Neural crest cell (in vitro differentiated cells): Measurements from ENCODE around the gene CERS5. TPM values are rescaled to one million over a fixed set of nuclear protein-coding genes. Genes with fewer than 3 reads are reported as not detected.

Experiments used
- DNase-seq: peaks from one replicate; pipeline ENCODE4 v3.0.0; 2021; ENCODE audit warnings: low read depth, mixed read lengths, low spot score
- H3K27ac Mint-ChIP-seq: one replicate; pipeline ENCODE4 v1.8.0; 2021; ENCODE audit warnings: mild to moderate bottlenecking, mixed read lengths; ENCODE audit not compliant: unreplicated experiment
- H3K27me3 Mint-ChIP-seq: 2 replicates; pipeline ENCODE4 v1.8.0; 2021; ENCODE audit warnings: low read depth, mild to moderate bottlenecking, mixed read lengths
- H3K36me3 Mint-ChIP-seq: 2 replicates; pipeline ENCODE4 v1.8.0; 2021; ENCODE audit warnings: low read depth, mild to moderate bottlenecking, mixed read lengths
- H3K4me1 Mint-ChIP-seq: 2 replicates; pipeline ENCODE4 v1.8.0; 2021; ENCODE audit warnings: mixed read lengths
- H3K4me3 Mint-ChIP-seq: one replicate; pipeline ENCODE4 v1.8.0; 2021; ENCODE audit warnings: mild to moderate bottlenecking, mixed read lengths
- H3K9me3 Mint-ChIP-seq: 2 replicates; pipeline ENCODE4 v1.8.0; 2021; ENCODE audit warnings: mixed read lengths
- CTCF ChIP-seq: fragments of 200-600 bp; sonication (generic); conservative IDR thresholded peaks from 2 replicates; pipeline ENCODE4 v1.5.0; 2021; ENCODE audit warnings: antibody characterized with exemption, mild to moderate bottlenecking
- total RNA-seq: library from RNA; stranded (reverse); gene quantifications from 2 replicates; pipeline ENCODE4 v1.2.1, GENCODE V29; 2021

CERS5 gene
- total RNA-seq, 1 donor from 2014 or later = 61.7 TPM

GRCh38 chr12:50182461-50182860, 15.3 kb upstream of the CERS5 start:
- no peaks in the 10 kb centered on the region for H3K9me3 Mint-ChIP-seq
- H3K4me3 Mint-ChIP-seq = no peak overlapping the region
- H3K36me3 Mint-ChIP-seq = peaks cover 3% of the 10 kb centered on the region
- DNase-seq = no peak
- H3K4me1 Mint-ChIP-seq = no peaks in the 10 kb centered on the region
- no peaks in the 10 kb centered on the region for H3K27me3 Mint-ChIP-seq
- no peak for TF ChIP-seq CTCF
- H3K27ac Mint-ChIP-seq = no peak overlapping the region

GRCh38 chr12:50181691-50182090, 14.5 kb upstream of the CERS5 start:
- Mint-ChIP-seq H3K4me3 (no peak overlapping the region), H3K27ac (no peak overlapping the region)

GRCh38 chr12:50175716-50176026, 8.5 kb upstream of the CERS5 start:
- no peaks in the 10 kb centered on the region for H3K9me3 Mint-ChIP-seq
- H3K27me3 Mint-ChIP-seq = no peaks in the 10 kb centered on the region
- no peak for DNase-seq
- peak; percentile 5 for TF ChIP-seq CTCF
- H3K36me3 Mint-ChIP-seq = no peaks in the 10 kb centered on the region
- H3K27ac Mint-ChIP-seq = no peak overlapping the region
- H3K4me1 Mint-ChIP-seq = no peaks in the 10 kb centered on the region
- H3K4me3 Mint-ChIP-seq = peak overlapping the region; percentile 20

More at GRCh38 chr12:50181691-50182090, 14.5 kb upstream of the CERS5 start:
- no peaks in the 10 kb centered on the region for H3K9me3 Mint-ChIP-seq
- no peaks in the 10 kb centered on the region for H3K4me1 Mint-ChIP-seq
- no peak for DNase-seq
- no peaks in the 10 kb centered on the region for H3K27me3 Mint-ChIP-seq
- H3K36me3 Mint-ChIP-seq = peaks cover 3% of the 10 kb centered on the region
- TF ChIP-seq CTCF = no peak

- Mint-ChIP-seq H3K27ac (no peak overlapping the region), H3K4me1 (peaks cover 3% of the 10 kb centered on the region), H3K4me3 (no peak overlapping the region), H3K27me3 (no peaks in the 10 kb centered on the region), H3K36me3 (peaks cover 2% of the 10 kb centered on the region), H3K9me3 (peaks cover 1% of the 10 kb centered on the region)
- TF ChIP-seq CTCF = peak; percentile 87
- peak; percentile 23 for DNase-seq
These were observed 8.0 kb upstream of the CERS5 start for GRCh38 chr12:50174971-50175715.

GRCh38 chr12:50166799-50167048, 445 bp downstream of the CERS5 start:
- peak overlapping the region; percentile 89 for H3K27ac Mint-ChIP-seq
- H3K4me1 Mint-ChIP-seq = peaks cover 32% of the 10 kb centered on the region
- peaks cover 6% of the 10 kb centered on the region for H3K9me3 Mint-ChIP-seq
- peak overlapping the region; percentile 97 for H3K4me3 Mint-ChIP-seq
- no peak for TF ChIP-seq CTCF
- no peak for DNase-seq
- peaks cover 15% of the 10 kb centered on the region for H3K36me3 Mint-ChIP-seq
- H3K27me3 Mint-ChIP-seq = no peaks in the 10 kb centered on the region

GRCh38 chr12:50164963-50165362, 2.2 kb downstream of the CERS5 start:
- Mint-ChIP-seq H3K36me3 (peaks cover 11% of the 10 kb centered on the region), H3K9me3 (peaks cover 3% of the 10 kb centered on the region), H3K27me3 (no peaks in the 10 kb centered on the region), H3K27ac (no peak overlapping the region), H3K4me3 (peak overlapping the region; percentile 97), H3K4me1 (peaks cover 31% of the 10 kb centered on the region)
- no peak for TF ChIP-seq CTCF
- no peak for DNase-seq
